Measurements from ENCODE around the gene NUP93.

DNA sequence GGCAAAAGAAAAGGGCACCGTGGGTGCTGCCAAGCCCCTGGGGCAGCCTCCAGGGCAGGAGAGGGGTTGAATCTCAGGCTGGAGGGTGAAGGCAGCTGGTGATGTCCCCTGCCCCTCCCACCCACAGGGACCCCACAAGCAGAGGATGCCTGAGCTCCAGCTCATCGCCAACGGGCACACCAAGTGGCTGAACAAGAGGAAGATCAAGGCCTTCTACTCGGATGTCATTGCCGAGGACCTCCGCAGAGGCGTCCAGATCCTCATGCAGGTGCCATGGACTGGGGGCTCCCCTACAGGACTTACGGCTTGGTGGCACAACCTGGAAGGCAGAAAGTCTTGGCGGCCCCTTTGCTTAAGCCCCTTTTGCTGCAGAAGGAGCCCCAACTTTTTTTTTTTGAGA, 156.9 kb downstream of the NUP93 start:
- TF ChIP-seq, protein P1, sequence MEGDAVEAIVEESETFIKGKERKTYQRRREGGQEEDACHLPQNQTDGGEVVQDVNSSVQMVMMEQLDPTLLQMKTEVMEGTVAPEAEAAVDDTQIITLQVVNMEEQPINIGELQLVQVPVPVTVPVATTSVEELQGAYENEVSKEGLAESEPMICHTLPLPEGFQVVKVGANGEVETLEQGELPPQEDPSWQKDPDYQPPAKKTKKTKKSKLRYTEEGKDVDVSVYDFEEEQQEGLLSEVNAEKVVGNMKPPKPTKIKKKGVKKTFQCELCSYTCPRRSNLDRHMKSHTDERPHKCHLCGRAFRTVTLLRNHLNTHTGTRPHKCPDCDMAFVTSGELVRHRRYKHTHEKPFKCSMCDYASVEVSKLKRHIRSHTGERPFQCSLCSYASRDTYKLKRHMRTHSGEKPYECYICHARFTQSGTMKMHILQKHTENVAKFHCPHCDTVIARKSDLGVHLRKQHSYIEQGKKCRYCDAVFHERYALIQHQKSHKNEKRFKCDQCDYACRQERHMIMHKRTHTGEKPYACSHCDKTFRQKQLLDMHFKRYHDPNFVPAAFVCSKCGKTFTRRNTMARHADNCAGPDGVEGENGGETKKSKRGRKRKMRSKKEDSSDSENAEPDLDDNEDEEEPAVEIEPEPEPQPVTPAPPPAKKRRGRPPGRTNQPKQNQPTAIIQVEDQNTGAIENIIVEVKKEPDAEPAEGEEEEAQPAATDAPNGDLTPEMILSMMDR (conservative IDR thresholded peaks at IDR 0.05), result no peak
- TF ChIP-seq EZH2 (IDR thresholded peaks at IDR 0.05; ENCODE audit: low read depth), result no peak
